ENCODE results near the gene GABARAP.
A peak's percentile ranks its signal among the peaks of the same experiment; 100 is the strongest.

GABARAP gene

GRCh38 chr17:7241783-7242716, at the start of gene GABARAP:
Gene GABARAP, minus strand, starts transcription at chr17:7242449. Its CDS starts 119 bp downstream, at chr17:7242330.
- peak; percentile 93 for DNase-seq

- DNase-seq = no peak
These were observed 48.4 kb upstream of the GABARAP start for GRCh38 chr17:7290685-7291084.

DNA sequence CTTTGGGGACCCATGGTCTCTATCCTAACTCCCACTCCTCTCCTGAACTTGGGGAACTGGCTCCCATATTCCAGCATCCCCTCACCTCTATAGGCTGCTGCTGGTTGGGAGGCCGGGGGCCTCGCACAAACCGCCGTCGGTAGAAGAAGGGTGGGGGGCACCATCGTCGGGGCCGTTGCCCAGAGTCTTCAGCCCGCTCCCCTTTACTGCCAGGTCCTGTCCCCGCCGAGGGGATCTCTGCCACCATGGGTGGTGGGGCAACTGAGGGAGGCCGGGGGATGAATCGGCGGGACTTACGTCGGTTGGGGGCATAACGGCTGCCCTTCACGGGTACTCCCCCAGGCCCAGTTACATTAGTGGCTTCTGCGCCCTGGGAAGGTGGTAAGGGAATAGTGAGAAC, 47.9 kb upstream of the GABARAP start:
- DNase-seq = no peak

DNA sequence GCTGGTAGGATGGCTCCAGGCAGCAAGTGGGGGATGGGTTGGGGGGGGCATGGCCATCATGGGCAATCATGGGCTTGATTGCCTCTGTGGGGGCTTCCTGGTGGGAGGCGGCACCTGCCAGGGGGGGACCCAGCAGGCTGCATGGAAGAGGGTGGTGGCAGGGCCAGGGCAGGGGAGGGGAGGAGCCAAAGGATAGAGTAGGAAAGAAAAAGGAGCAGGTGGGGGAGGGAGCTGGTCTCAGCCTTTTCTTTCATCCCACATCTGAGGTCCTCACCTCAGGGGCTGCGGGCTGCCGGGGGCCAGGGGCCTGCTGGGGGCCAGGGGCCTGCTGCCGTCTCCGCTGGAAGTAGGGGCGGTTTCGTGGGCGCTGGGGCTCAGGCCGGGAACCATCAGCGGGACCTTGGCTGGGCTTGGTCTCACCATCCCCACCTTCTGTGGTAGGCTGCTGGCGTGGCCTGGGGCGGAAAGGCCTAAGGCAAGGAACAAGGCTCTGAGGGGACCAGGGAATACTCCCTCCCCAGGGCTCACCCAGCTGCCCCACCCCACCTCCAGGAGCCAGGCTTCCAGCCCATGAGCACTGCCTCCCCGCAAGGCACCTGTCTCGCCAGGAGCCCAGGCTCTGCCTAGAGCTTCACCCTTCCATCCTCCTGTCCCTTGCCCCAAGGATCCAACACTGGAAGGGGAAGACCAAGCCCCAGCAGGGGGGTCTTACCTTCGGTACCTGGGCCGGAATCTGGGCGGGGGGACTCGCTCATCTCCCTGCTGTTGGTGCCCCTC, 47.2 kb upstream of the GABARAP start:
- DNase-seq = no peak

GRCh38 chr17:7285679-7286078, 43.4 kb upstream of the GABARAP start:
- DNase-seq = no peak

- DNase-seq = no peak
These were observed 42.7 kb upstream of the GABARAP start for GRCh38 chr17:7284911-7285310.

DNA sequence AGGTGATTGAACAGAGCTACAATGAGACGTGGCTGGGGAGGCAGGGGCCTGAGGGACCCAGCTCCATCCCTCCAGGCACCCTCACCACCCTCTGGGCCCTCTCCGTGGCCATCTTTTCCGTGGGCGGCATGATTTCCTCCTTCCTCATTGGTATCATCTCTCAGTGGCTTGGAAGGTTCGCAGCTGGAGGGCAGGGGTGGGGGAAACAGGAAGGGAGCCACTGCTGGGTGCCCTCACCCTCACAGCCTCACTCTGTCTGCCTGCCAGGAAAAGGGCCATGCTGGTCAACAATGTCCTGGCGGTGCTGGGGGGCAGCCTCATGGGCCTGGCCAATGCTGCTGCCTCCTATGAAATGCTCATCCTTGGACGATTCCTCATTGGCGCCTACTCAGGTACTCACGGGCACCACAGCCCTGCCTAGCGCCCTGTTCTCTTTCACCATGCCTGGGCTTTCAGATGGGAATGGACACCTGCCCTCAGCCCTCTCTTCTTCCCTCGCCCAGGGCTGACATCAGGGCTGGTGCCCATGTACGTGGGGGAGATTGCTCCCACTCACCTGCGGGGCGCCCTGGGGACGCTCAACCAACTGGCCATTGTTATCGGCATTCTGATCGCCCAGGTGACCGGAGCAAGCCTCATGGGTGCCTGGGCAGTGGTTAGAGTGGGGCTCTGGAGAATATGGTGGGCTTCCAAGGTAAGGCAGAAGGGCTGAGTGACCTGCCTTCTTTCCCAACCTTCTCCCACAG, 41.4 kb upstream of the GABARAP start:
- DNase-seq = no peak

DNA sequence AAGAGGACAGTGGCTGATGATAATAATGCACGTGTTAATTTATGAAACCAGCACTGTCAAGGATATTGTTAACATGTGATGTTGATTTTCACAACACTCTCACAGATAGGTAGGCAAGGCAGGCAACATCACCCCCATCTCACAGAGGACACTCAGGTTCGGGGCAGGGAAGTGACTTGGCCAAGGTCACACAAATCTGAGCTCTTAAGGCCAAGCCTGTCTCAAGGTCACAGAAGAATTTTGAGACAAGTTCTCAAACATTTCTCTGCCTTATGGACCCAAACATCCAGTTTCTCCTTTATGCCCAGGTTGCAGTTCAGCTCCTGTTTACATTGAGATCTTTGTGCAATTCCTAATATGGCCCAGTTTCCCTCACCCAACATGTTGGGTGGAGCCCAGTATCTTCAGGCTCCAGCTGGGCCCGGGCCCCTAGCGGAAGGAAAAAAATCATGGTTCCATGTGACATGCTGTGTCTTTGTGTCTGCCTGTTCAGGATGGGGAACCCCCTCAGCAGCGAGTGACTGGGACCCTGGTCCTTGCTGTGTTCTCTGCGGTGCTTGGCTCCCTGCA, 40.6 kb upstream of the GABARAP start:
- DNase-seq = no peak

DNA sequence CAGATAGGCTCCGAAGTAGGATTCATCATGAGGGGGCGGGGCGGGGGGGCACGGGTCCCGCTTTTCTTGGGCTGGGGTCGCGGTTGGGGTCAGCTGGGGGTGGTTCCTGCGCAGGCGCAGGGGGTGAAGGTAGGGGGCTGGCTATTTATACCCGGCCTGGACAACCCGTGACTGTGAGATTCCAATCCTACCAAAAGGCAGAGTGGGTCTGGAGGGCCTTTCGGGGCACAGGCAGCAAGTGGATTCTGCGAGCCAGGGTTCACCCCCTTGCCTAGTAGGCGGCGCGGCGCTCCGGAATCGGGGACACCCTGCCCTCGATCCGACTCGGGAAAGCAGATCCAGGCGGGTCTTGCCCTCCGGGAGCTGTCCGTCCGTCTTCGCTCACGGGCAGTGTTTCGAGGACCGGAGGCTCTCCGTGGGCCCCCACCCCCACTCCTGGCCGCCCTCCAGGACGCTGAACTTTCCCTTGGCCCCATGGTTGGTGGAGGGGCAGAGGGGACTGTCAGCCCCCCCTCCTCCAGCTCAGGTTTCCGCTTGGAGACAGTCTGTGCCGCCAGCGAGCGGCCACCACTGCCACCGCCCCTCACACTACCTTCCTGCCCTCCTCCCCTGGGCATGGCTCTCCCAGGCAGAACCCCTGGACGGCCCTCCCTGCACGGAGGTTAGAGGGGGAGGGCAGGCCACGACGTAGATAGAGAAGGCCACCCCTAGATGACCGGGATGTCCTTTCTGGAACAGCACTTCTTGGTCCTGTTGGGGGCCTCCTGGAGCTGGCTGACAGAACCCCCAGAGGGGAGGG, 39.9 kb upstream of the GABARAP start:
- DNase-seq = no peak

GRCh38 chr17:7281074-7281952, 39.1 kb upstream of the GABARAP start, which contains the start of gene SLC2A4:
Gene SLC2A4, plus strand, starts transcription at chr17:7281718. Its CDS starts 217 bp downstream, at chr17:7281935.
- DNase-seq = peak; percentile 87

DNA sequence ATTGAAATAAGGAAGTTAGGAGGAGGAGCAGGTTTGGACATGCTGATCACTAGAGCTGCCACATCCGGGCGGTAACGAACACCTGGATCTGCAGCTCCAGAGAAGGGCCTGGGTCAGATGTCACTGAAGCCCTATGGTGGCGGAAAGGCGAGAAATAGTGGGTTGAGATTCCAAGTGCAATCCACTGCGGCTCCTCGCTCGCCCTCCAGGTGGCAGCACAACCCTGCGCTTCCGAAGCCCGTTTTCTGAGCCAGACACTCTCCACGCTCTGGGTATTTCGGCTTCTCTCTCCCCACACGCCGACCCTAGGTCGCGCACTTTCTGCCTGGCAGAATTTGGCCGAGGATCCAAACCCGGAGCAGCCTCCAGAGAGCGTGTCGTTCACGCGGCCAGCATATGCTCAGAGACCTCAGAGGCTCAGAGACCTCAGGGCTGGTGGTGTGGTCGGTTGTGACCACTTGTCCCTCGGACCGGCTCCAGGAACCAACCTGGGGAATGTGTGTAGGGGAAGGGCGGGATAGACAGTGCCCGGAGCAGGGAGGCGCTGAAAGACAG, 38.3 kb upstream of the GABARAP start:
- peak; percentile 88 for DNase-seq

DNA sequence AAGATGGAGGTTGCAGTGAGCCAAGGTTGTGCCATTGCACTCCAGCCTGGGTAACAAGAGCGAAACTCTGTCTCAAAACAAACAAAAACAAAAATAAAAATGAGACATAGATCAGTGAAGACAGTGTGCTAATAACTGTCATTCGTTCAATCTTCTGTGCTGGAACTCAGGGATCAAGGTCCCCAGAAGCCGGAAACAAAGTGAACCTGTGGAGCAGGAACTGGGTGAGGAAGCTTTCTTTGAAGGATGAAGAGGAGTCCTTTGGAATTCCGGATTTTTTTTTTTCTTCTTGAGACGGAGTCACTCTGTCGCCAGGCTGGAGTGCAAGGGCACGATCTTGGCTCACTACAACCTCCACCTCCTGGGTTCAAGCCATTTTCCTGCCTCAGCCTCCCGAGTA, 37.2 kb upstream of the GABARAP start:
- no peak for DNase-seq

DNA sequence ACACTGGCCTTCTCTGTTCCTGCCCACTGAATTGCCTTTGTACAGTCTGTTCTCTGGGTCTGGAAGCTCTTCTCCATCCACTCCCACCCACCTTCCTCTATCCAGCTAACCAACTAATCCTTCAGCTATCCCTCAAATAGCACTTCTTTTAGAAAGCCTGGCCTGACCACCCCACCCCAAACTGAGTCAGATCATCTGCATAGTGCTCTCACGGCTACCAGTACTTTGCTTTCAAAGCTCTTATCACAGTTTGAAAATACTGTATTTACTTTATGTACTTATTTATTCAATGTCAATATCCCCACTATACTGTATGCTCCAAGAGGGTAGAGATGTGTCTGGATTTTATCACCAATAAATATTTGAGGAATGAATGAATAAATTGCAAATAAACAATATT, 24.5 kb upstream of the GABARAP start:
- no peak for DNase-seq

- no peak for DNase-seq
These were observed 21.5 kb upstream of the GABARAP start for GRCh38 chr17:7263801-7264078.

GRCh38 chr17:7262935-7263800, 20.9 kb upstream of the GABARAP start:
- peak; percentile 21 for DNase-seq

GRCh38 chr17:7262192-7262934, 20.1 kb upstream of the GABARAP start, which contains the start of gene CLDN7:
Gene CLDN7, minus strand, starts transcription at chr17:7262478. Its CDS starts 435 bp downstream, at chr17:7262043.
- no peak for DNase-seq

DNA sequence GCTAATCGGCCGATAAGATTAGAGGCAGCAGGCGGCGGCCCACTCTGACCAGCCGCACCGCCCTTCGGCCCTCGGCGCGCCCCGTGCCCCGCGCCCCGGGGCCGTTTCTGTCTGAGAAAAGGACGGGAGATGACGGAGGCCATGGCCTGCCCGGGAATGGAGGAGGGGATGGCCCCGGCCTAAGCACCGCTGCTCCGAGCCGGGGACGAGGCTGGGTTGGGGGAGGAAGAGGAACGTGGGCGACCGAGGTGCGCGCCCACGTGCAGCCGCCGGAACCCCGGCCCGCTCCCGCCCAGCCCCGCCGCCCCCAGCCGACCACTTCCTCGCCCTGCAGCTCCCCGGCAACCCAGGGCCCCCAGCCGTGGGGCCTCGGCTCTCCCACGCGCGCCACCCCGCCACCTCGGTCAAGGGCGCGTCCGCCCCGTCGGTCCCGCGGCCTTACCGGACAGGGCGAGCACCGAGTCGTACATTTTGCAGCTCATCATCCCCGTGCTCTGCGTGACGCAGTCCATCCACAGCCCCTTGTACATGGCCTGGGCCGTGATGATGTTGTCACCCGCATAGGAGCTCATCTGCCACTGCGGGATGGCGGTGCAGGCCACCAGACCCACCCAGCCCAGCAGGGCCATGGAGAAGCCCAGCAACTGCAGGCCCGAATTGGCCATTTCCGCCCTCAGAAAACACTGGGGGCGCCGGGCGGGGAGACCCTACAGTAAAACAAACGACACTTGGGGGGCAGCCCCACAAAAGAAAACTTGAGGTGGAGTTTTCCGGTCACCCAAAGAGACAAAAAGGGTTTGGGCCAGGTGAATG, 19.3 kb upstream of the GABARAP start:
- peak; percentile 16 for DNase-seq

All from activated naive CD4-positive, alpha-beta T cell treated with Interleukin-2 at 50 U/mL for 16 hours (primary cell).